Measurements from ENCODE around the gene MAST4. TPM values are rescaled to one million over a fixed set of nuclear protein-coding genes. Genes with fewer than 3 reads are reported as not detected.

The MAST4 gene
- total and polyA plus RNA-seq, 2 experiments from 2014 or later = 4.2 to 6.0 TPM

GRCh38 chr5:66972004-66972403 is 375.8 kb downstream of the MAST4 start:
- Histone ChIP-seq H2AFZ (no peak overlapping the region), H3K9me2 (ENCODE audit: insufficient read depth) (no peaks in the 10 kb centered on the region), H3K9ac (no peak overlapping the region), H3K27me3 (replicated peaks; ENCODE audit: insufficient read depth) (no peaks in the 10 kb centered on the region), H3F3A (ENCODE audit: insufficient read depth) (peaks cover 15% of the 10 kb centered on the region; the same call in 1 of the 2 replicates), H3K27ac (no peak overlapping the region), H3K4me1 (ENCODE audit: insufficient read depth) (peaks cover 17% of the 10 kb centered on the region), H3K4me2 (ENCODE audit: unreplicated experiment) (no peak overlapping the region), H4K20me1 (ENCODE audit: insufficient read depth) (no peaks in the 10 kb centered on the region), H3K9me3 (ENCODE audit: low read depth) (no peaks in the 10 kb centered on the region), H3K79me2 (ENCODE audit: insufficient read depth) (no peaks in the 10 kb centered on the region; the same call in 1 of the 2 replicates), H3K4me3 (no peak overlapping the region), H3K36me3 (ENCODE audit: low read depth) (no peaks in the 10 kb centered on the region)
- in situ Hi-C loops (cut with MboI) = no loop called here
- no peak for DNase-seq
- no peak for TF ChIP-seq EZH2phosphoT487 (IDR thresholded peaks at IDR 0.05; ENCODE audit: insufficient read depth, low read depth)
- TF ChIP-seq EZH2 (IDR thresholded peaks at IDR 0.05; ENCODE audit: insufficient read depth, poor library complexity, severe bottlenecking) = no peak
- 98 to 99% methylated on average over 2 of the region's 2 CpGs for WGBS, 2 experiments (ENCODE audit: low coverage in 1 of 2, low lambda C conversion rate in 2 of 2, missing lambda C conversion rate in 2 of 2)

- TF ChIP-seq EZH2 (IDR thresholded peaks at IDR 0.05; ENCODE audit: insufficient read depth, poor library complexity, severe bottlenecking) = no peak
- no peak for TF ChIP-seq EZH2phosphoT487 (IDR thresholded peaks at IDR 0.05; ENCODE audit: insufficient read depth, low read depth)
- Histone ChIP-seq H2AFZ (no peak overlapping the region), H3K4me2 (ENCODE audit: unreplicated experiment) (no peak overlapping the region), H3K36me3 (ENCODE audit: low read depth) (no peaks in the 10 kb centered on the region), H3K9me3 (ENCODE audit: low read depth) (no peaks in the 10 kb centered on the region), H3K9me2 (ENCODE audit: insufficient read depth) (no peaks in the 10 kb centered on the region), H3K9ac (no peak overlapping the region), H3K27ac (no peak overlapping the region), H3K4me1 (ENCODE audit: insufficient read depth) (peaks cover 5% of the 10 kb centered on the region; the same call in 1 of the 2 replicates), H3K79me2 (ENCODE audit: insufficient read depth) (no peaks in the 10 kb centered on the region; the same call in 1 of the 2 replicates), H4K20me1 (ENCODE audit: insufficient read depth) (no peaks in the 10 kb centered on the region), H3K4me3 (no peak overlapping the region), H3K27me3 (replicated peaks; ENCODE audit: insufficient read depth) (no peaks in the 10 kb centered on the region), H3F3A (ENCODE audit: insufficient read depth) (no peaks in the 10 kb centered on the region)
- 67 to 75% methylated on average over 6 of the region's 6 CpGs for WGBS, 2 experiments (ENCODE audit: low coverage in 1 of 2, low lambda C conversion rate in 2 of 2, missing lambda C conversion rate in 2 of 2)
- DNase-seq = peak; percentile 34
- in situ Hi-C loops (cut with MboI) = no loop called here
Measured at GRCh38 chr5:66974256-66974655, 378.1 kb downstream of the MAST4 start.

DNA sequence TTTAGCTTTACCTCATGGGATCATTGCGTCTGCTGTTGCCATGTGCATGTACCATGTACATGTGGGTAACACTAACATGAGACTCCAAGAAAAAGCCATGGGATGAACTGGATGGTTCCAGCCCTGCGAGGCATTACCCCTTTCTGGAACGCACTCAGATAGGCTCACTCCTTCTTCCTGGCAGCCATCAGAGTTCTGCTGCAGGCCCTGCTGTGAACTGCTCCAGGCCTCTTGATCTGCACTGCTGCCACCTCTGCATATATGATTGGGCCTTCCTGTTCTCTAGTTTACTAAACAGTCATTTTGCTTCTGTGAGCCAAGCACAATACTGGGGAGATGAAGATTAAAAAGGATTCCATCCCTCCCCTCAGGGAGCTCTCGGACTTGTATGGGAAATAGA is 379.9 kb downstream of the MAST4 start:
- Histone ChIP-seq H3K4me1 (ENCODE audit: insufficient read depth) (peaks cover 5% of the 10 kb centered on the region; the same call in 1 of the 2 replicates), H3K79me2 (ENCODE audit: insufficient read depth) (no peaks in the 10 kb centered on the region; the same call in 1 of the 2 replicates), H3K9me3 (ENCODE audit: low read depth) (no peaks in the 10 kb centered on the region), H3K27me3 (replicated peaks; ENCODE audit: insufficient read depth) (no peaks in the 10 kb centered on the region), H2AFZ (no peak overlapping the region), H4K20me1 (ENCODE audit: insufficient read depth) (no peaks in the 10 kb centered on the region), H3K4me2 (ENCODE audit: unreplicated experiment) (no peak overlapping the region), H3K27ac (no peak overlapping the region), H3K9ac (no peak overlapping the region), H3K4me3 (no peak overlapping the region), H3K9me2 (ENCODE audit: insufficient read depth) (no peaks in the 10 kb centered on the region), H3K36me3 (ENCODE audit: low read depth) (no peaks in the 10 kb centered on the region), H3F3A (ENCODE audit: insufficient read depth) (no peaks in the 10 kb centered on the region)
- DNase-seq = no peak
- TF ChIP-seq EZH2phosphoT487 (IDR thresholded peaks at IDR 0.05; ENCODE audit: insufficient read depth, low read depth) (no peak), EZH2 (IDR thresholded peaks at IDR 0.05; ENCODE audit: insufficient read depth, poor library complexity, severe bottlenecking) (no peak)
- WGBS, 2 experiments (ENCODE audit: low coverage in 1 of 2, low lambda C conversion rate in 2 of 2, missing lambda C conversion rate in 2 of 2) = 91 to 97% methylated on average over 4 of the region's 4 CpGs
- in situ Hi-C loops (cut with MboI) = no loop called here

DNA sequence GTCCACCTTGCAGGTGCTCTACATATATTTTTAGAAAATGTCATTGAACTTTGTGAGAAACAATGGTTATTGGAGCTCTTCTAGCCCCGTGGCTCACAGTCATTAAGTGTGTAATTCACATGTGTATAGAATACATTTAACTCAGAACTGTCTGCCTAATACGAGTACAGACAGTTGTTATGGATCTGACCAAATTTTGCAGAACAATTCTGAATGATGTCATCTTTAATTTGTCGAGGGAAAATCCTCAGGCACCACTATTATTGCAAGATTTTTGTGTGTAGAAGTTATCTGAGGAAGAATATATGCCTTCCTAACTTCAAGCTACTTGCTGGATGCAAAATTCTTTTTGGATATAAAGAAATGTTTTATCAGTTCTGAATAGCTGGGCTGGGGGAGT is 383.5 kb downstream of the MAST4 start:
- Histone ChIP-seq H3K9ac (no peak overlapping the region), H3K4me1 (ENCODE audit: insufficient read depth) (no peaks in the 10 kb centered on the region), H3K27ac (no peak overlapping the region), H2AFZ (no peak overlapping the region), H3K4me2 (ENCODE audit: unreplicated experiment) (no peak overlapping the region), H4K20me1 (ENCODE audit: insufficient read depth) (no peaks in the 10 kb centered on the region), H3K27me3 (replicated peaks; ENCODE audit: insufficient read depth) (no peaks in the 10 kb centered on the region), H3F3A (ENCODE audit: insufficient read depth) (no peaks in the 10 kb centered on the region), H3K4me3 (no peak overlapping the region), H3K36me3 (ENCODE audit: low read depth) (no peaks in the 10 kb centered on the region), H3K79me2 (ENCODE audit: insufficient read depth) (no peaks in the 10 kb centered on the region), H3K9me3 (ENCODE audit: low read depth) (no peaks in the 10 kb centered on the region), H3K9me2 (ENCODE audit: insufficient read depth) (no peaks in the 10 kb centered on the region)
- 65 to 74% methylated on average over 3 of the region's 3 CpGs for WGBS, 2 experiments (ENCODE audit: low coverage in 1 of 2, low lambda C conversion rate in 2 of 2, missing lambda C conversion rate in 2 of 2)
- TF ChIP-seq EZH2 (IDR thresholded peaks at IDR 0.05; ENCODE audit: insufficient read depth, poor library complexity, severe bottlenecking) = no peak
- TF ChIP-seq EZH2phosphoT487 (IDR thresholded peaks at IDR 0.05; ENCODE audit: insufficient read depth, low read depth) = no peak
- DNase-seq = no peak
- in situ Hi-C loops (cut with MboI) = no loop called here
